Mucosa of descending colon (tissue), 3 donors: Measurements from ENCODE around the gene TFCP2L1. TPM values are rescaled to one million over a fixed set of nuclear protein-coding genes. Genes with fewer than 3 reads are reported as not detected.
"Not testable (repeated sequence)": the region's sequence is repeated elsewhere in the genome, so short reads cannot be mapped to it uniquely, and the experiment has no call there.

Experiments used
- ATAC-seq: fragments of 200-7000 bp; cut with Tn5 transposase; one replicate; pipeline ENCODE4 v1.9.1; 2020; ENCODE audit warnings: mild to moderate bottlenecking, moderate library complexity
- DNase-seq, 3 donors: peaks; one replicate each; pipeline ENCODE4 v3.0.0-alpha.2; 2020
- H3K36me3 ChIP-seq: fragments of 200-600 bp; one replicate; pipeline ENCODE4 v1.8.0; 2021; ENCODE audit warnings: low read depth, mild to moderate bottlenecking
- H3K4me1 ChIP-seq: fragments of 200-600 bp; one replicate; pipeline ENCODE4 v1.8.0; 2021; ENCODE audit warnings: low read depth, mild to moderate bottlenecking
- H3K4me3 ChIP-seq: fragments of 200-600 bp; one replicate; pipeline ENCODE4 v1.8.0; 2021; ENCODE audit warnings: mild to moderate bottlenecking
- H3K9me3 ChIP-seq: fragments of 200-600 bp; one replicate; pipeline ENCODE4 v1.8.0; 2021; ENCODE audit warnings: mild to moderate bottlenecking
- CTCF ChIP-seq: fragments of 200-600 bp; IDR thresholded peaks from one replicate; pipeline ENCODE4 v1.8.0; 2022; ENCODE audit warnings: antibody characterized with exemption, mild to moderate bottlenecking
- intact Hi-C, 2 donors: fragments of 100-400 bp; cut with DNase I in 1 of 2; cut with micrococcal nuclease in 1 of 2; formaldehyde crosslinking; loops; one replicate each; pipeline versions ENCODE4 v1.11.0 to v1.11.1; 2022; cut with DNase I, micrococcal nuclease
- long read RNA-seq, 2 donors: library from polyadenylated mRNA; unstranded; transcript quantifications; one replicate each; pipeline ENCODE4 v2.0.0, GENCODE V29; 2019 to 2021
- total RNA-seq, 3 donors: library from RNA; stranded (reverse); fragmentation: NEBNext Ultra II Directional in 2 of 3; extraction: Animal tissue kit (Norgen Biotek cat#: 25700) in 2 of 3; gene quantifications; one replicate each; pipeline versions ENCODE4 v1.2.1 to v1.2.4, GENCODE V29; 2021 to 2023
- donor health status: DM: no; HTN: no; CAD: no; lungs with moderate emphysema.
- donor health status: DM: no; HTN: no; CAD: no.
- donor health status: DM: no; HTN: yes; CAD: no.

TFCP2L1 gene
- total RNA-seq, result 100 to 1,000 TPM in 2 of 3 donors, 10 to 100 TPM in 1; 46.9 to 111 (median 107) TPM
- long read RNA-seq, donor 1, full-length matches to known transcripts, result 5 of 13 reads
- long read RNA-seq, donor 1, partial matches to known transcripts, result 2 of 13 reads
- long read RNA-seq, donor 1, other reads (novel, unspliced or antisense), result 6 of 13 reads
- long read RNA-seq, donor 2, full-length matches to known transcripts, result 8 of 17 reads
- long read RNA-seq, donor 2, partial matches to known transcripts, result 1 of 17 reads
- long read RNA-seq, donor 2, other reads (novel, unspliced or antisense), result 8 of 17 reads

GRCh38 chr2:121284463-121285449 is at the start of gene TFCP2L1:
Gene TFCP2L1, minus strand, starts transcription at chr2:121285202. Its CDS starts 93 bp downstream, at chr2:121285109.
- no peaks in the 10 kb centered on the region for H3K36me3 ChIP-seq
- no peaks in the 10 kb centered on the region for H3K9me3 ChIP-seq
- peak; percentile 86 for ATAC-seq
- peak; percentile 79 to 90 (median 80) for DNase-seq
- H3K4me1 ChIP-seq, result no peaks in the 10 kb centered on the region
- intact Hi-C loops, result no loop called here
- no peak for TF ChIP-seq CTCF
- H3K4me3 ChIP-seq, result peak within 1 kb of the TSS; percentile 72

GRCh38 chr2:121333834-121334558 is 49.0 kb upstream of the TFCP2L1 start:
- intact Hi-C loops, result no loop called here
- no peak for DNase-seq
- TF ChIP-seq CTCF, result no peak

GRCh38 chr2:121333231-121333630 is 48.2 kb upstream of the TFCP2L1 start:
- no peak overlapping the region for H3K4me3 ChIP-seq
- no peaks in the 10 kb centered on the region for H3K9me3 ChIP-seq
- no peaks in the 10 kb centered on the region for H3K36me3 ChIP-seq
- no peaks in the 10 kb centered on the region for H3K4me1 ChIP-seq
- DNase-seq, result no peak
- no peak for ATAC-seq
- intact Hi-C loops, result no loop called here
- no peak for TF ChIP-seq CTCF

More at GRCh38 chr2:121333834-121334558, 49.0 kb upstream of the TFCP2L1 start:
- Histone ChIP-seq H3K9me3 (no peaks in the 10 kb centered on the region), H3K36me3 (no peaks in the 10 kb centered on the region), H3K4me3 (no peak overlapping the region), H3K4me1 (no peaks in the 10 kb centered on the region)
- no peak for ATAC-seq

- H3K4me3 ChIP-seq, intact Hi-C loops, DNase-seq: not testable (repeated sequence)
Observed at GRCh38 chr2:121331324-121331723, 46.3 kb upstream of the TFCP2L1 start.

GRCh38 chr2:121330921-121331320 is 45.9 kb upstream of the TFCP2L1 start:
- no peak for DNase-seq
- no peak for ATAC-seq
- intact Hi-C loops, result no loop called here

More at GRCh38 chr2:121331324-121331723, 46.3 kb upstream of the TFCP2L1 start:
- H3K4me1 ChIP-seq, H3K9me3 ChIP-seq, ATAC-seq, H3K36me3 ChIP-seq: not testable (repeated sequence)

More at GRCh38 chr2:121330921-121331320, 45.9 kb upstream of the TFCP2L1 start:
- Histone ChIP-seq H3K4me1 (no peaks in the 10 kb centered on the region), H3K9me3 (no peaks in the 10 kb centered on the region), H3K4me3 (no peak overlapping the region), H3K36me3 (no peaks in the 10 kb centered on the region)
- TF ChIP-seq CTCF, result no peak
